Transverse colon (tissue), 4 donors: Measurements from ENCODE around the gene SLFN5.

Experiments
- EP300 ChIP-seq: sonication (generic); formaldehyde crosslinking; IDR thresholded peaks from one replicate; pipeline ENCODE4 v1.6.1; 2017; ENCODE audit warnings: antibody characterized with exemption, low read depth
- POLR2A ChIP-seq: fragments of 450-650 bp; IDR thresholded peaks from one replicate; pipeline ENCODE4 v1.6.1; 2016; ENCODE audit warnings: antibody characterized with exemption, mild to moderate bottlenecking, moderate library complexity
- POLR2AphosphoS5 ChIP-seq, 3 donors: sonication (generic); formaldehyde crosslinking; IDR thresholded peaks; one replicate each; pipeline ENCODE4 v1.6.1; 2016; ENCODE audit warnings: antibody characterized with exemption in 3 of 3
- TF ChIP-seq, protein P1 (sequence below), 5 experiments: fragments of 200-600 bp in 3 of 5; fragments of 450-650 bp in 2 of 5; sonication (generic) in 3 of 5; IDR thresholded peaks; 1 replicate in 2 of 5; 2 replicates in 3 of 5; pipeline ENCODE4 v1.5.1; 2016 to 2017; ENCODE audit warnings: antibody characterized with exemption in 5 of 5, inconsistent platforms in 3 of 5, mild to moderate bottlenecking in 2 of 5, moderate library complexity in 1 of 5

DNA sequence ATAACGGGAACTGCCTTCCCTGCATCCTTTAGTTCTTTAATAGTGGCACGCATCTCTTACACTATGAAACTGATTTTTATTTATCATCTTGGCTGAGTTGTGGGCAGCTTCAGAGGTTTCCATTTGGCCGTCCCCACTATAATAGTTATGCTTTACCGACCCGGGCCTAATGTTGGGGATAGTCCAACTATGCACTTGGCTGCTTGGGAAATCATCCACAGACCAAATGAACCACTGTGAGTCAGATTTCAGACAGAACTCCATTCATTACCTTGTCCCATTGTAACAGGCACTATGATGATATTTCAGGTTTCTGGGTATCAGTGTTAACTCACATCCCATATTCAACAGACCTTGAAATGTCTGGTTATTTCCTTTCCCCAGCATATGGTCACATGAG is 6.1 kb upstream of the SLFN5 start:
- TF ChIP-seq, protein P1, sequence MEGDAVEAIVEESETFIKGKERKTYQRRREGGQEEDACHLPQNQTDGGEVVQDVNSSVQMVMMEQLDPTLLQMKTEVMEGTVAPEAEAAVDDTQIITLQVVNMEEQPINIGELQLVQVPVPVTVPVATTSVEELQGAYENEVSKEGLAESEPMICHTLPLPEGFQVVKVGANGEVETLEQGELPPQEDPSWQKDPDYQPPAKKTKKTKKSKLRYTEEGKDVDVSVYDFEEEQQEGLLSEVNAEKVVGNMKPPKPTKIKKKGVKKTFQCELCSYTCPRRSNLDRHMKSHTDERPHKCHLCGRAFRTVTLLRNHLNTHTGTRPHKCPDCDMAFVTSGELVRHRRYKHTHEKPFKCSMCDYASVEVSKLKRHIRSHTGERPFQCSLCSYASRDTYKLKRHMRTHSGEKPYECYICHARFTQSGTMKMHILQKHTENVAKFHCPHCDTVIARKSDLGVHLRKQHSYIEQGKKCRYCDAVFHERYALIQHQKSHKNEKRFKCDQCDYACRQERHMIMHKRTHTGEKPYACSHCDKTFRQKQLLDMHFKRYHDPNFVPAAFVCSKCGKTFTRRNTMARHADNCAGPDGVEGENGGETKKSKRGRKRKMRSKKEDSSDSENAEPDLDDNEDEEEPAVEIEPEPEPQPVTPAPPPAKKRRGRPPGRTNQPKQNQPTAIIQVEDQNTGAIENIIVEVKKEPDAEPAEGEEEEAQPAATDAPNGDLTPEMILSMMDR (IDR thresholded peaks at IDR 0.05), result no peak
- no peak for TF ChIP-seq POLR2A
- TF ChIP-seq POLR2AphosphoS5 (IDR thresholded peaks at IDR 0.05), result no peak
- no peak for TF ChIP-seq EP300
